Bronchial epithelial cell (primary cell): Measurements from ENCODE around the gene GP9. TPM values are rescaled to one million over a fixed set of nuclear protein-coding genes. Genes with fewer than 3 reads are reported as not detected.
"Not testable (repeated sequence)": the region's sequence is repeated elsewhere in the genome, so short reads cannot be mapped to it uniquely, and the experiment has no call there.

Experiments used
- DNase-seq: peaks from one replicate; pipeline ENCODE4 v3.0.0-alpha.2; 2010; ENCODE audit warnings: low read depth
- FAIRE-seq: peaks from 2 replicates; lab custom pipeline; 2011; peaks lifted over from hg19 to GRCh38; lab: Jason Lieb, UNC
- H3K27me3 ChIP-seq: 2 replicates; pipeline ENCODE4 v1.5.1; 2011; ENCODE audit warnings: low read length; ENCODE audit not compliant: control insufficient read depth, insufficient read depth
- H3K36me3 ChIP-seq: 2 replicates; pipeline ENCODE4 v1.5.1; 2011; ENCODE audit warnings: low read length; ENCODE audit not compliant: control insufficient read depth, insufficient read depth
- H3K4me3 ChIP-seq: 2 replicates; pipeline ENCODE4 v1.5.1; 2011; ENCODE audit warnings: mild to moderate bottlenecking, low read depth, low read length, control low read depth
- CTCF ChIP-seq: IDR thresholded peaks from 2 replicates; pipeline ENCODE4 v1.5.1; 2011; ENCODE audit warnings: mild to moderate bottlenecking, moderate library complexity, low read length, control low read depth, inconsistent platforms; ENCODE audit not compliant: insufficient read depth, severe bottlenecking
- total RNA-seq: library from RNA; depleted of rRNA; stranded (reverse); fragments of >200 nt; gene quantifications from 2 replicates; pipeline ENCODE4 v1.2.1, GENCODE V29; 2014

Gene GP9
- total RNA-seq, 1 donor from 2014 or later: not detected

- FAIRE-seq (no peak), DNase-seq (peak; percentile 27)
- H3K4me3 ChIP-seq: no peak overlapping the region
- TF ChIP-seq CTCF: no peak
- H3K27me3 ChIP-seq: no peaks in the 10 kb centered on the region
- H3K36me3 ChIP-seq: no peaks in the 10 kb centered on the region
Observed at GRCh38 chr3:129087138-129087702, 26.6 kb downstream of the GP9 start.

GRCh38 chr3:129087904-129088303, 27.3 kb downstream of the GP9 start:
- not testable (repeated sequence) for FAIRE-seq, H3K4me3 ChIP-seq, H3K36me3 ChIP-seq, H3K27me3 ChIP-seq
- peak; percentile 43 for DNase-seq

- not testable (repeated sequence) for H3K27me3 ChIP-seq, H3K36me3 ChIP-seq, H3K4me3 ChIP-seq, DNase-seq
- peak; percentile 96 for FAIRE-seq
Observed at GRCh38 chr3:129088312-129088711, 27.7 kb downstream of the GP9 start.

- Histone ChIP-seq H3K27me3 (no peaks in the 10 kb centered on the region), H3K4me3 (no peak overlapping the region), H3K36me3 (peaks cover 7% of the 10 kb centered on the region)
- FAIRE-seq (no peak), DNase-seq (no peak)
- TF ChIP-seq CTCF: no peak
Observed at GRCh38 chr3:129095285-129095684, 34.7 kb downstream of the GP9 start.

GRCh38 chr3:129100274-129100673, 39.7 kb downstream of the GP9 start:
- Histone ChIP-seq H3K4me3 (no peak overlapping the region), H3K36me3 (peaks cover 5% of the 10 kb centered on the region), H3K27me3 (no peaks in the 10 kb centered on the region)
- no peak for TF ChIP-seq CTCF
- DNase-seq: no peak
- FAIRE-seq: no peak

GRCh38 chr3:129101370-129102138, 41.0 kb downstream of the GP9 start:
- FAIRE-seq: peak; percentile 47
- no peaks in the 10 kb centered on the region for H3K27me3 ChIP-seq
- no peak for DNase-seq
- no peak overlapping the region for H3K4me3 ChIP-seq
- no peak for TF ChIP-seq CTCF
- peaks cover 4% of the 10 kb centered on the region for H3K36me3 ChIP-seq
